HepG2 (cell line): Measurements from ENCODE around the gene ELP6. TPM values are rescaled to one million over a fixed set of nuclear protein-coding genes. Genes with fewer than 3 reads are reported as not detected.

Experiments
- AGO1 ChIP-seq: fragments of 200-400 bp; formaldehyde crosslinking; IDR thresholded peaks from 2 replicates; pipeline ENCODE4 v1.6.1; 2017; ENCODE audit warnings: mild to moderate bottlenecking, low read depth, low read length, moderate library complexity; ENCODE audit not compliant: poor library complexity, severe bottlenecking
- BORCS8-MEF2B ChIP-seq: sonication (generic); formaldehyde crosslinking; IDR thresholded peaks from 2 replicates; pipeline ENCODE4 v1.8.0; 2022; ENCODE audit warnings: mild to moderate bottlenecking, missing genetic modification reagents
- CHCHD3 ChIP-seq: sonication (generic); formaldehyde crosslinking; IDR thresholded peaks from 2 replicates; pipeline ENCODE4 v1.8.0; 2022; ENCODE audit warnings: mild to moderate bottlenecking, missing genetic modification reagents, moderate library complexity
- DMAP1 ChIP-seq: IDR thresholded peaks from 2 replicates; pipeline ENCODE4 v1.6.1; 2016
- ELK4 ChIP-seq: sonication (generic); formaldehyde crosslinking; IDR thresholded peaks from 2 replicates; pipeline ENCODE4 v1.9.0; 2021; ENCODE audit warnings: missing genetic modification reagents, borderline replicate concordance
- FOXK1 ChIP-seq: sonication (generic); formaldehyde crosslinking; IDR thresholded peaks from 2 replicates; pipeline ENCODE4 v1.4.0; 2020; ENCODE audit warnings: low read depth, missing genetic modification reagents, borderline replicate concordance
- FOXP4 ChIP-seq: sonication (generic); formaldehyde crosslinking; IDR thresholded peaks from 2 replicates; pipeline ENCODE4 v1.4.0; 2020; ENCODE audit warnings: missing genetic modification reagents
- GTF2F1 ChIP-seq: fragments of 150-350 bp; IDR thresholded peaks from 2 replicates; pipeline ENCODE4 v1.6.1; 2014; ENCODE audit warnings: low read length
- KLF6 ChIP-seq: IDR thresholded peaks from 2 replicates; pipeline ENCODE4 v1.8.0; 2016; ENCODE audit warnings: missing biosample characterization, missing genetic modification reagents
- MXI1 ChIP-seq: IDR thresholded peaks from 3 replicates; pipeline ENCODE4 v1.6.1; 2012; ENCODE audit warnings: low read depth, low read length, inconsistent platforms, borderline replicate concordance
- NBN ChIP-seq: fragments of 450-650 bp; conservative IDR thresholded peaks from 2 replicates; pipeline ENCODE4 v1.6.1; 2017
- ZBTB21 ChIP-seq: sonication (generic); formaldehyde crosslinking; IDR thresholded peaks from 2 replicates; pipeline ENCODE4 v1.4.0; 2020; ENCODE audit warnings: missing genetic modification reagents
- ZNF354B ChIP-seq: sonication (generic); formaldehyde crosslinking; IDR thresholded peaks from 2 replicates; pipeline ENCODE4 v1.8.0; 2022; ENCODE audit warnings: mild to moderate bottlenecking, missing genetic modification reagents
- ZNF432 ChIP-seq: sonication (generic); formaldehyde crosslinking; IDR thresholded peaks from 2 replicates; pipeline ENCODE4 v1.5.0; 2020; ENCODE audit warnings: missing genetic modification reagents, mild to moderate bottlenecking, borderline replicate concordance
- ZNF597 ChIP-seq: sonication (generic); formaldehyde crosslinking; IDR thresholded peaks from 2 replicates; pipeline ENCODE4 v1.5.0; 2020; ENCODE audit warnings: missing genetic modification reagents
- ZNF737 ChIP-seq: sonication (generic); formaldehyde crosslinking; IDR thresholded peaks from 2 replicates; pipeline ENCODE4 v1.5.0; 2020; ENCODE audit warnings: missing genetic modification reagents, mild to moderate bottlenecking, borderline replicate concordance
- polyA plus RNA-seq, 8 experiments: library from polyadenylated mRNA; depleted of rRNA in 3 of 8; stranded (reverse) in 7 of 8; unstranded in 1 of 8; fragments of >200 nt; fragmentation: Illumina TruSeq in 4 of 8; extraction: Trizol in 4 of 8; gene quantifications; 2 replicates each; pipeline versions ENCODE4 v1.2.1 to v1.2.3, GENCODE V29; 2011 to 2016; ENCODE audit warnings: low read depth in 4 of 8, missing spikeins in 1 of 8, mixed read lengths in 1 of 8; ENCODE audit not compliant: insufficient read depth in 1 of 8
- total RNA-seq, 5 experiments: library from RNA; depleted of rRNA; stranded (reverse); fragments of >200 nt; fragmentation: Illumina TruSeq; extraction: Trizol; gene quantifications; 2 replicates each; pipeline ENCODE4 v1.2.3, GENCODE V29; 2016; ENCODE audit warnings: low read depth in 1 of 5
- TF ChIP-seq, protein P1 (sequence below): sonication (generic); formaldehyde crosslinking; IDR thresholded peaks from 2 replicates; pipeline ENCODE4 v1.4.0; 2020; ENCODE audit warnings: mild to moderate bottlenecking, missing genetic modification reagents
- TF ChIP-seq, protein P2 (sequence below): sonication (generic); formaldehyde crosslinking; IDR thresholded peaks from 2 replicates; pipeline ENCODE4 v1.8.1; 2023; ENCODE audit warnings: missing genetic modification reagents, inconsistent platforms, borderline replicate concordance

The ELP6 gene
- total and polyA plus RNA-seq, 2 of the 13 experiments (the other 11 are each of a cell fraction or from before 2014, with no cell fraction given): 45.0 to 49.3 TPM

DNA sequence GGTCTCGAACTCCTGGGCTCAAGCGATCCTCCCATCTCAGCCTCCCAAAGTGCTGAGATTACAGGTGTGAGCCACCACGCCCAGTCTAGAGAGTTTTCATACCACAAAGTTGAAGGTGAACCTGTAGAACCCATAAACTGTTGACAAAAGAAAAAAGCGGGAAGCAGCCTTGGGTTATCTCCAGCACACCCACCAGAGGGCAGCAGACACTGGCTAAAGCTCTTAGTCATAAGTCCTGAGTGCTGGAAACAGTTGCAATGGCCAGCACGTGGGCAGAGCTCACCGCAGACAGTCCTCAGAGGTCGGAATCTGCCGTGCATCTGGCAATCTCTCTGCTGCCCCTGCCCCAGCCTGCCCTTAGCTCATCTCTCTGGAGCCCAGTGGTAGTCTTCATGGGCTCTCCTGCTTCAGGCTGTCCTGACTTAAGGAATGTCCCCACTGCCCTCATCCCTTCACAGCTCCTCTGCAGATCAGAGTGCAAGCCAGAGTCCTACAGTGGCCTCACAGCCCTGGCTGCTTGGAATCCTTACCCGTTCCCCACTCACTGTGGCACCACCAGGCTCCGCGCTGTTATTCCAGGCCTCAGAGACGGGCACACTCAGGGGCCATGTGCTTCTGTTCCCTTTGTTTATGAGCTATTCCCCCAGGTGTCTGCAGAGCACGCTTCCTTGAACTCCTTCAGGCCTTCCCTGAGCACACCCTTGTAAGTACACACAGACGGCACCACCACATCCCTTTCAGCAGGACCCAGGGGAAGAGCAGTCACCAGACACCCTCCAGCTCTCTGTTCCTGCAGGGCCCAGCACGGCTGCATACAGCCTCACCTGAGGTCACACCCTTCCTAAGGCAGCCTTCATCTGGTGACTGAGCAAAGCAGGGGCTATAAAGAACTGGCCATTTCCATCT lies 8.8 kb upstream of the ELP6 start (continued):
- TF ChIP-seq, protein P1, sequence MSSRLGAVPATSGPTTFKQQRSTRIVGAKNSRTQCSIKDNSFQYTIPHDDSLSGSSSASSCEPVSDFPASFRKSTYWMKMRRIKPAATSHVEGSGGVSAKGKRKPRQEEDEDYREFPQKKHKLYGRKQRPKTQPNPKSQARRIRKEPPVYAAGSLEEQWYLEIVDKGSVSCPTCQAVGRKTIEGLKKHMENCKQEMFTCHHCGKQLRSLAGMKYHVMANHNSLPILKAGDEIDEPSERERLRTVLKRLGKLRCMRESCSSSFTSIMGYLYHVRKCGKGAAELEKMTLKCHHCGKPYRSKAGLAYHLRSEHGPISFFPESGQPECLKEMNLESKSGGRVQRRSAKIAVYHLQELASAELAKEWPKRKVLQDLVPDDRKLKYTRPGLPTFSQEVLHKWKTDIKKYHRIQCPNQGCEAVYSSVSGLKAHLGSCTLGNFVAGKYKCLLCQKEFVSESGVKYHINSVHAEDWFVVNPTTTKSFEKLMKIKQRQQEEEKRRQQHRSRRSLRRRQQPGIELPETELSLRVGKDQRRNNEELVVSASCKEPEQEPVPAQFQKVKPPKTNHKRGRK (CRISPR knock-in tag): no peak
- TF ChIP-seq DMAP1: peak; percentile 61; the same call in 1 of the 2 replicates
- no peak for TF ChIP-seq CHCHD3 (CRISPR knock-in tag)
- no peak for TF ChIP-seq FOXK1
- TF ChIP-seq NBN: no peak
- TF ChIP-seq ELK4 (CRISPR knock-in tag): no peak
- TF ChIP-seq ZNF354B (CRISPR knock-in tag): 0 out of 2 replicates have a peak, but pooled peaks have one; percentile 61
- no peak for TF ChIP-seq ZNF597 (CRISPR knock-in tag)
- no peak for TF ChIP-seq ZNF737 (CRISPR knock-in tag)
- TF ChIP-seq BORCS8-MEF2B (CRISPR knock-in tag): peak; percentile 92
- no peak for TF ChIP-seq ZBTB21 (CRISPR knock-in tag)
- no peak for TF ChIP-seq AGO1
- peak; percentile 96 for TF ChIP-seq MXI1
- TF ChIP-seq FOXP4 (CRISPR knock-in tag): peak; percentile 53; the same call in 1 of the 2 replicates
- TF ChIP-seq, protein P2, sequence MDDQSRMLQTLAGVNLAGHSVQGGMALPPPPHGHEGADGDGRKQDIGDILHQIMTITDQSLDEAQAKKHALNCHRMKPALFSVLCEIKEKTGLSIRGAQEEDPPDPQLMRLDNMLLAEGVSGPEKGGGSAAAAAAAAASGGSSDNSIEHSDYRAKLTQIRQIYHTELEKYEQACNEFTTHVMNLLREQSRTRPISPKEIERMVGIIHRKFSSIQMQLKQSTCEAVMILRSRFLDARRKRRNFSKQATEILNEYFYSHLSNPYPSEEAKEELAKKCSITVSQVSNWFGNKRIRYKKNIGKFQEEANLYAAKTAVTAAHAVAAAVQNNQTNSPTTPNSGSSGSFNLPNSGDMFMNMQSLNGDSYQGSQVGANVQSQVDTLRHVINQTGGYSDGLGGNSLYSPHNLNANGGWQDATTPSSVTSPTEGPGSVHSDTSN (CRISPR knock-in tag): no peak
- no peak for TF ChIP-seq KLF6 (CRISPR knock-in tag)
- no peak for TF ChIP-seq ZNF432
- TF ChIP-seq GTF2F1: no peak
